Stomach (tissue), 4 donors: Measurements from ENCODE around the gene NAXE.

Experiments used
- POLR2A ChIP-seq, 4 donors: fragments of 450-650 bp; IDR thresholded peaks; one replicate each; pipeline ENCODE4 v1.6.1; 2016; ENCODE audit warnings: antibody characterized with exemption in 4 of 4, control low read depth in 2 of 4, mild to moderate bottlenecking in 1 of 4, moderate library complexity in 1 of 4
- POLR2AphosphoS5 ChIP-seq, 3 donors: sonication (generic); formaldehyde crosslinking; IDR thresholded peaks; one replicate each; pipeline ENCODE4 v1.6.1; 2016; ENCODE audit warnings: antibody characterized with exemption in 3 of 3

DNA sequence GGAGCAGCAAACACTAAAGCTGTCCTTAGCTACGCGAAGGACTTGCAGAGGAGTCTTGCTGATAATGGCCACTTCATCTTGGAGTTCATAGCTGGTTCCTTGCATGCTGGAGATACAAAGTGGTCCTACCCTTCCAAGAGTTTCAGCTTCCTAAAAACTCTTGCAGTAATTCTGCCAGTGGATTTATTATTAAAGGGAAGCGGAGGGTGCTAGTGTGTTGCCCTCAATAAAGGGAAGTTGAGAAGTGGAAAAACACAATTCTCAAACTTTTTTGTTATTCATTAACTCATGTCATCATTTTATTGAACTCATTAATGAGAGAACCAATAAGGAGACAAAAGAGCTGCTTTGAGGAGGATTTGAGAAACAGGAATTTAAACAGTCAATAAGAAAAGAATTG is 21.1 kb downstream of the NAXE start:
- TF ChIP-seq POLR2AphosphoS5 (IDR thresholded peaks at IDR 0.05) (no peak), POLR2A (IDR thresholded peaks at IDR 0.05) (no peak)
